HepG2 (cell line): Measurements from ENCODE around the gene GOLGA8K.
"Not testable (repeated sequence)": the region's sequence is repeated elsewhere in the genome, so short reads cannot be mapped to it uniquely, and the experiment has no call there.

Source experiments
- CTCF ChIP-seq: sonication (generic); formaldehyde crosslinking; IDR thresholded peaks from 2 replicates; pipeline ENCODE4 v1.5.0; 2020; ENCODE audit warnings: mild to moderate bottlenecking, missing genetic modification reagents, moderate library complexity
- HMG20A ChIP-seq: IDR thresholded peaks from 2 replicates; pipeline ENCODE4 v1.6.1; 2016; ENCODE audit warnings: borderline replicate concordance
- MAX ChIP-seq: IDR thresholded peaks from 2 replicates; pipeline ENCODE4 v1.6.1; 2012; ENCODE audit warnings: inconsistent platforms
- NAIF1 ChIP-seq: sonication (generic); formaldehyde crosslinking; IDR thresholded peaks from 2 replicates; pipeline ENCODE4 v1.5.0; 2020; ENCODE audit warnings: mild to moderate bottlenecking, missing genetic modification reagents, borderline replicate concordance
- RAD21 ChIP-seq: fragments of 450-650 bp; formaldehyde crosslinking; IDR thresholded peaks from 2 replicates; pipeline ENCODE4 v1.5.0; 2020; ENCODE audit warnings: mild to moderate bottlenecking
- RFX5 ChIP-seq: IDR thresholded peaks from 2 replicates; pipeline ENCODE4 v1.6.1; 2011; ENCODE audit warnings: low read depth, low read length, improper control_type of control experiment
- TCF12 ChIP-seq, 2 experiments: fragments of 450-650 bp in 1 of 2; sonication (generic) in 1 of 2; formaldehyde crosslinking in 1 of 2; IDR thresholded peaks; 2 replicates each; pipeline versions ENCODE4 v1.6.1 to v1.8.0; 2017 to 2022; ENCODE audit warnings: antibody characterized with exemption in 1 of 2, mild to moderate bottlenecking in 1 of 2, missing genetic modification reagents in 1 of 2, moderate library complexity in 1 of 2
- ZBTB10 ChIP-seq: sonication (generic); formaldehyde crosslinking; IDR thresholded peaks from 2 replicates; pipeline ENCODE4 v1.4.0; 2020; ENCODE audit warnings: missing genetic modification reagents, borderline replicate concordance
- ZNF569 ChIP-seq: sonication (generic); formaldehyde crosslinking; IDR thresholded peaks from 2 replicates; pipeline ENCODE4 v1.5.0; 2020; ENCODE audit warnings: mild to moderate bottlenecking, missing genetic modification reagents, moderate library complexity, borderline replicate concordance
- ZNF747 ChIP-seq: sonication (generic); formaldehyde crosslinking; IDR thresholded peaks from 2 replicates; pipeline ENCODE4 v1.8.1; 2023; ENCODE audit warnings: missing genetic modification reagents, mild to moderate bottlenecking, borderline replicate concordance
- ZSCAN22 ChIP-seq: sonication (generic); formaldehyde crosslinking; IDR thresholded peaks from 2 replicates; pipeline ENCODE4 v1.4.0; 2020; ENCODE audit warnings: mild to moderate bottlenecking, missing genetic modification reagents

- not testable (repeated sequence) for TF ChIP-seq TCF12 (IDR thresholded peaks at IDR 0.05); TCF12 (CRISPR knock-in tag; IDR thresholded peaks at IDR 0.05); ZBTB10 (CRISPR knock-in tag); CTCF (CRISPR knock-in tag); RAD21 (CRISPR knock-in tag); NAIF1 (CRISPR knock-in tag); ZSCAN22; ZNF569 (CRISPR knock-in tag); MAX; ZNF747; RFX5; HMG20A (CRISPR knock-in tag)
These were observed 8.3 kb downstream of the GOLGA8K start for GRCh38 chr15:32394745-32395144.
